K562 (cell line): ENCODE measurements around the gene TMEM156. TPM values are rescaled to one million over a fixed set of nuclear protein-coding genes. Genes with fewer than 3 reads are reported as not detected.
"Not testable (repeated sequence)": the region's sequence is repeated elsewhere in the genome, so short reads cannot be mapped to it uniquely, and the experiment has no call there.

Source experiments
- ADNP ChIP-seq: fragments of 200-800 bp; sonication (Bioruptor generic); IDR thresholded peaks from 2 replicates; pipeline ENCODE4 v1.6.1; 2016; ENCODE audit warnings: missing genetic modification characterization, missing compliant biosample characterization
- BCOR ChIP-seq: fragments of 450-650 bp; IDR thresholded peaks from 2 replicates; pipeline ENCODE4 v1.6.1; 2016
- CC2D1A ChIP-seq: fragments of 450-650 bp; IDR thresholded peaks from 2 replicates; pipeline ENCODE4 v1.6.1; 2017; ENCODE audit warnings: mild to moderate bottlenecking
- CXXC5 ChIP-seq: fragments of 250-450 bp; sonication (Bioruptor Pico); IDR thresholded peaks from 2 replicates; pipeline ENCODE4 v1.8.0; 2022; ENCODE audit warnings: inconsistent platforms, mild to moderate bottlenecking, moderate library complexity
- HDAC2 ChIP-seq: fragments of 450-650 bp; IDR thresholded peaks from 2 replicates; pipeline ENCODE4 v1.6.1; 2016; ENCODE audit warnings: mild to moderate bottlenecking
- MTA1 ChIP-seq: fragments of 450-650 bp; IDR thresholded peaks from 2 replicates; pipeline ENCODE4 v1.6.1; 2017; ENCODE audit warnings: borderline replicate concordance
- PTRF ChIP-seq: fragments of 450-650 bp; IDR thresholded peaks from 2 replicates; pipeline ENCODE4 v1.6.1; 2016; ENCODE audit warnings: mild to moderate bottlenecking, missing genetic modification characterization, missing compliant biosample characterization
- PYGO2 ChIP-seq: fragments of 450-650 bp; IDR thresholded peaks from 2 replicates; pipeline ENCODE4 v1.6.1; 2016; ENCODE audit warnings: mild to moderate bottlenecking, missing genetic modification characterization, moderate library complexity, missing compliant biosample characterization
- ZNF197 ChIP-seq: fragments of 200-800 bp; sonication (Bioruptor generic); IDR thresholded peaks from 2 replicates; pipeline ENCODE4 v1.6.1; 2016; ENCODE audit warnings: low read depth, missing genetic modification characterization, missing compliant biosample characterization
- ZNF41 ChIP-seq: fragments of 250-450 bp; sonication (Bioruptor Pico); conservative IDR thresholded peaks from 2 replicates; pipeline ENCODE4 v1.4.0; 2020; ENCODE audit warnings: mild to moderate bottlenecking
- polyA plus RNA-seq, 8 experiments: library from polyadenylated mRNA; depleted of rRNA in 4 of 8; stranded (reverse) in 5 of 8; unstranded in 3 of 8; fragments of >200 nt; fragmentation: Nextera tagmentation in 2 of 8; fragmentation: Illumina TruSeq in 1 of 8; extraction: Ambion mirVana in 2 of 8; extraction: Trizol in 1 of 8; gene quantifications; 2 replicates each; pipeline versions ENCODE4 v1.2.1 to v1.2.3, GENCODE V29; 2011 to 2014; ENCODE audit warnings: inconsistent platforms in 1 of 8, missing spikeins in 1 of 8
- total RNA-seq, 7 experiments: library from RNA; depleted of rRNA in 6 of 7; stranded (reverse); fragments of >200 nt in 6 of 7; fragmentation: Illumina TruSeq in 2 of 7; extraction: Trizol in 2 of 7; gene quantifications; 2 replicates each; pipeline versions ENCODE4 v1.2.1 to v1.2.3, GENCODE V29; 2011 to 2021; ENCODE audit warnings: low replicate concordance in 1 of 7
- TF ChIP-seq, protein P1 (sequence below), 2 experiments: fragments of 450-650 bp; IDR thresholded peaks; 2 replicates each; pipeline ENCODE4 v1.6.1; 2018; ENCODE audit warnings: mild to moderate bottlenecking in 2 of 2, low read depth in 1 of 2; ENCODE audit not compliant: partially characterized antibody in 2 of 2
- TF ChIP-seq, protein P2 (sequence below), 2 experiments: fragments of 250-450 bp in 1 of 2; fragments of 450-650 bp in 1 of 2; sonication (Bioruptor Pico) in 1 of 2; IDR thresholded peaks; 2 replicates each; pipeline versions ENCODE4 v1.6.1 to v1.8.0; 2016 to 2021; ENCODE audit warnings: mild to moderate bottlenecking in 2 of 2, moderate library complexity in 2 of 2, missing compliant biosample characterization in 1 of 2, missing genetic modification characterization in 1 of 2
- TF ChIP-seq, protein P3 (sequence below): fragments of 450-650 bp; IDR thresholded peaks from 2 replicates; pipeline ENCODE4 v1.6.1; 2016; ENCODE audit warnings: borderline replicate concordance
- TF ChIP-seq, protein P4 (sequence below), 2 experiments: fragments of 450-650 bp in 1 of 2; sonication (generic) in 1 of 2; formaldehyde crosslinking in 1 of 2; IDR thresholded peaks in 1 of 2; conservative IDR thresholded peaks in 1 of 2; 2 replicates each; pipeline versions ENCODE4 v1.6.1 to v1.8.1; 2016 to 2023; ENCODE audit warnings: mild to moderate bottlenecking in 2 of 2, moderate library complexity in 2 of 2, inconsistent platforms in 1 of 2, missing genetic modification reagents in 1 of 2
- TF ChIP-seq, protein P5 (sequence below): fragments of 250-450 bp; sonication (Bioruptor Pico); IDR thresholded peaks from 2 replicates; pipeline ENCODE4 v1.4.0; 2020

The TMEM156 gene
- total and polyA plus RNA-seq, 9 of the 15 experiments (the other 6 are each of a cell fraction or from before 2014, with no cell fraction given): 3.5 to 9.6 (median 6.4) TPM

DNA sequence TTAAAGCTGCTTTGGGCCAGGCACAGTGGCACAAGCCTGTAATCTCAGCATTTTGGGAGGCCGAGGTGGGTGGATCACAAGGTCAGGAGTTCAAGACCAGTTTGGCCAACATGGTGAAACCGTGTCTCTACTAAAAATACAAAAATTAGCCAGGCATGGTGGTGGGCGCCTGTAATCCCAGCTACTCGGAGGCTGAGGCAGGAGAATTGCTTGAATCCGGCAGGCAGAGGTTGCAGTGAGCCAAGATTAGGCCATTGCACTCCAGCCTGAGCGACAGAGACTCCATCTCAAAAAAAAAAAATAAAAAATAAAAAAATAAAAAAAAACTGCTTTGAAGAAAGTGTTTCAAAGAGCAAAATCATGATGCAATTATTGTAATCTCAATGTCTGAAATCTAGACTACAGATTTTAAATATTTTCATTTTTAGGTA is 604 bp downstream of the TMEM156 start (continued):
- TF ChIP-seq, protein P1, sequence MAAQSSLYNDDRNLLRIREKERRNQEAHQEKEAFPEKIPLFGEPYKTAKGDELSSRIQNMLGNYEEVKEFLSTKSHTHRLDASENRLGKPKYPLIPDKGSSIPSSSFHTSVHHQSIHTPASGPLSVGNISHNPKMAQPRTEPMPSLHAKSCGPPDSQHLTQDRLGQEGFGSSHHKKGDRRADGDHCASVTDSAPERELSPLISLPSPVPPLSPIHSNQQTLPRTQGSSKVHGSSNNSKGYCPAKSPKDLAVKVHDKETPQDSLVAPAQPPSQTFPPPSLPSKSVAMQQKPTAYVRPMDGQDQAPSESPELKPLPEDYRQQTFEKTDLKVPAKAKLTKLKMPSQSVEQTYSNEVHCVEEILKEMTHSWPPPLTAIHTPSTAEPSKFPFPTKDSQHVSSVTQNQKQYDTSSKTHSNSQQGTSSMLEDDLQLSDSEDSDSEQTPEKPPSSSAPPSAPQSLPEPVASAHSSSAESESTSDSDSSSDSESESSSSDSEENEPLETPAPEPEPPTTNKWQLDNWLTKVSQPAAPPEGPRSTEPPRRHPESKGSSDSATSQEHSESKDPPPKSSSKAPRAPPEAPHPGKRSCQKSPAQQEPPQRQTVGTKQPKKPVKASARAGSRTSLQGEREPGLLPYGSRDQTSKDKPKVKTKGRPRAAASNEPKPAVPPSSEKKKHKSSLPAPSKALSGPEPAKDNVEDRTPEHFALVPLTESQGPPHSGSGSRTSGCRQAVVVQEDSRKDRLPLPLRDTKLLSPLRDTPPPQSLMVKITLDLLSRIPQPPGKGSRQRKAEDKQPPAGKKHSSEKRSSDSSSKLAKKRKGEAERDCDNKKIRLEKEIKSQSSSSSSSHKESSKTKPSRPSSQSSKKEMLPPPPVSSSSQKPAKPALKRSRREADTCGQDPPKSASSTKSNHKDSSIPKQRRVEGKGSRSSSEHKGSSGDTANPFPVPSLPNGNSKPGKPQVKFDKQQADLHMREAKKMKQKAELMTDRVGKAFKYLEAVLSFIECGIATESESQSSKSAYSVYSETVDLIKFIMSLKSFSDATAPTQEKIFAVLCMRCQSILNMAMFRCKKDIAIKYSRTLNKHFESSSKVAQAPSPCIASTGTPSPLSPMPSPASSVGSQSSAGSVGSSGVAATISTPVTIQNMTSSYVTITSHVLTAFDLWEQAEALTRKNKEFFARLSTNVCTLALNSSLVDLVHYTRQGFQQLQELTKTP (IDR thresholded peaks at IDR 0.05; ENCODE audit: low read depth in 1 of 2, partially characterized antibody in 2 of 2): peak; percentile 27 to 44
- TF ChIP-seq ZNF197 (CRISPR knock-in tag): 0 out of 2 replicates have a peak, but pooled peaks have one; percentile 57
- TF ChIP-seq, protein P2, sequence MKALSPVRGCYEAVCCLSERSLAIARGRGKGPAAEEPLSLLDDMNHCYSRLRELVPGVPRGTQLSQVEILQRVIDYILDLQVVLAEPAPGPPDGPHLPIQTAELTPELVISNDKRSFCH (CRISPR knock-in tag; IDR thresholded peaks at IDR 0.05): not testable (repeated sequence)
- TF ChIP-seq, protein P2 (tag; IDR thresholded peaks at IDR 0.05): peak; percentile 39; the same call in 1 of the 2 replicates
- TF ChIP-seq BCOR: peak; percentile 36; the same call in 1 of the 2 replicates
- TF ChIP-seq, protein P3, sequence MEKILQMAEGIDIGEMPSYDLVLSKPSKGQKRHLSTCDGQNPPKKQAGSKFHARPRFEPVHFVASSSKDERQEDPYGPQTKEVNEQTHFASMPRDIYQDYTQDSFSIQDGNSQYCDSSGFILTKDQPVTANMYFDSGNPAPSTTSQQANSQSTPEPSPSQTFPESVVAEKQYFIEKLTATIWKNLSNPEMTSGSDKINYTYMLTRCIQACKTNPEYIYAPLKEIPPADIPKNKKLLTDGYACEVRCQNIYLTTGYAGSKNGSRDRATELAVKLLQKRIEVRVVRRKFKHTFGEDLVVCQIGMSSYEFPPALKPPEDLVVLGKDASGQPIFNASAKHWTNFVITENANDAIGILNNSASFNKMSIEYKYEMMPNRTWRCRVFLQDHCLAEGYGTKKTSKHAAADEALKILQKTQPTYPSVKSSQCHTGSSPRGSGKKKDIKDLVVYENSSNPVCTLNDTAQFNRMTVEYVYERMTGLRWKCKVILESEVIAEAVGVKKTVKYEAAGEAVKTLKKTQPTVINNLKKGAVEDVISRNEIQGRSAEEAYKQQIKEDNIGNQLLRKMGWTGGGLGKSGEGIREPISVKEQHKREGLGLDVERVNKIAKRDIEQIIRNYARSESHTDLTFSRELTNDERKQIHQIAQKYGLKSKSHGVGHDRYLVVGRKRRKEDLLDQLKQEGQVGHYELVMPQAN: peak; percentile 58; the same call in 1 of the 2 replicates
- peak; percentile 46; the same call in 1 of the 2 replicates for TF ChIP-seq HDAC2
- TF ChIP-seq, protein P4, sequence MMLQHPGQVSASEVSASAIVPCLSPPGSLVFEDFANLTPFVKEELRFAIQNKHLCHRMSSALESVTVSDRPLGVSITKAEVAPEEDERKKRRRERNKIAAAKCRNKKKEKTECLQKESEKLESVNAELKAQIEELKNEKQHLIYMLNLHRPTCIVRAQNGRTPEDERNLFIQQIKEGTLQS (IDR thresholded peaks at IDR 0.05): peak; percentile 71
- TF ChIP-seq, protein P4 (CRISPR knock-in tag; conservative IDR thresholded peaks at IDR 0.05): not testable (repeated sequence)
- TF ChIP-seq CC2D1A: peak; percentile 51; the same call in 1 of the 2 replicates
- peak; percentile 90 for TF ChIP-seq ADNP (tag)
- peak; percentile 62 for TF ChIP-seq CXXC5
- peak; percentile 92 for TF ChIP-seq PYGO2 (tag)
- 0 out of 2 replicates have a peak, but pooled peaks have one; percentile 15 for TF ChIP-seq ZNF41 (CRISPR knock-in tag)
- 0 out of 2 replicates have a peak, but pooled peaks have one; percentile 44 for TF ChIP-seq MTA1
- peak; percentile 85 for TF ChIP-seq PTRF (tag)
- TF ChIP-seq, protein P5, sequence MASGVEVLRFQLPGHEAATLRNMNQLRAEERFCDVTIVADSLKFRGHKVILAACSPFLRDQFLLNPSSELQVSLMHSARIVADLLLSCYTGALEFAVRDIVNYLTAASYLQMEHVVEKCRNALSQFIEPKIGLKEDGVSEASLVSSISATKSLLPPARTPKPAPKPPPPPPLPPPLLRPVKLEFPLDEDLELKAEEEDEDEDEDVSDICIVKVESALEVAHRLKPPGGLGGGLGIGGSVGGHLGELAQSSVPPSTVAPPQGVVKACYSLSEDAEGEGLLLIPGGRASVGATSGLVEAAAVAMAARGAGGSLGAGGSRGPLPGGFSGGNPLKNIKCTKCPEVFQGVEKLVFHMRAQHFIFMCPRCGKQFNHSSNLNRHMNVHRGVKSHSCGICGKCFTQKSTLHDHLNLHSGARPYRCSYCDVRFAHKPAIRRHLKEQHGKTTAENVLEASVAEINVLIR (CRISPR knock-in tag): 0 out of 2 replicates have a peak, but pooled peaks have one; percentile 37
